Fibroblast of skin of right biceps (primary cell): ENCODE results near the gene PECR.
A peak's percentile ranks its signal among the peaks of the same experiment; 100 is the strongest.

Experiments
- DNase-seq: peaks from one replicate; pipeline ENCODE4 v3.0.0-alpha.2; 2013

The PECR gene

GRCh38 chr2:216069028-216069427 is 12.6 kb downstream of the PECR start:
- no peak for DNase-seq

GRCh38 chr2:216066230-216066629 is 15.4 kb downstream of the PECR start:
- peak; percentile 86 for DNase-seq

DNA sequence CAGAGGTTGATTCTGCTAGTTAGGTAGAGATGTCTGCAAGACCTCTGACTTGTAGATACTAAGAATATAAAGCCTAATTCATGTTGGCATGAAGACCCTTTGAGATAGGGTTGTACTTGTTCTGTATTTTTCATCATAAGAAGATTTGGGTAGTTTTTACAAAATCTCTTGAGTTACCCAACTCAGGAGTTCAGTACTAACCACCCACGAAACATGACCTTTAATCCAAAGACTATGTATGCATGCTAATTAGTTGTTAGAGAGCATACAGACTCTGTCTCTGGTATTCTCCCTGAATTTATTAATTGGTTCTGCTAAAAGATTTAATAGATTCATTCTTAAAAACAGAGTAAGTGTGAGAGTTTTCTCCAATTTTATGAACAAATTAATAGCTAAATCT is 16.9 kb downstream of the PECR start:
- no peak for DNase-seq

DNA sequence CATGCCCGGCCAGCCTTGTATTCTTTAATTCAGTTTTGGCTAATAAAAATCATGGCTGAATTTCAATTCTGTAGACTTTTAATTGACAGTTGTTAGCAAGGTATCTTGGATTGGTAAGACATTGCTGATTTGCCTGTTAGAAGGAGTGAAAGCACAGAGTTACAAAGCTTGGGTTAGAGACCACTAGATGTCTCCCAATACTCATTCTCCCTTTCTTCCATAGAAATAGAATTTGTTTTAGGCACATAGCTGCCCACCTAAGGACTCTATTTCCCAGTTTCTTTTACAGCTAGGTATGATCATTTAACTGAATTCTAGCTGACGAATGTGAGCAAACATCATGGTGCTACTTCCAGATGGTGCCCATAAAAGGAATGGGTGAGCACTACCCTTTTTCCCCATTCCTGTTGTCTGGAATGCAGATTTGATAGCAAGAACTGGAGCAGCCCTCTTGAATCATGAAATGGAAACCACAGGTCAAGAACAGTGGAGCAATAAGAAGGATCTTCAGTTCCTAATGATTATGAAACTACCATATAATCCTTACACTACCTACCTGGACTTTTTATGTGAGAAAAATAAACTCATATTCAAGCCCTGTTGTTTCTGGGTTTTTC is 17.5 kb downstream of the PECR start:
- DNase-seq = peak; percentile 33

DNA sequence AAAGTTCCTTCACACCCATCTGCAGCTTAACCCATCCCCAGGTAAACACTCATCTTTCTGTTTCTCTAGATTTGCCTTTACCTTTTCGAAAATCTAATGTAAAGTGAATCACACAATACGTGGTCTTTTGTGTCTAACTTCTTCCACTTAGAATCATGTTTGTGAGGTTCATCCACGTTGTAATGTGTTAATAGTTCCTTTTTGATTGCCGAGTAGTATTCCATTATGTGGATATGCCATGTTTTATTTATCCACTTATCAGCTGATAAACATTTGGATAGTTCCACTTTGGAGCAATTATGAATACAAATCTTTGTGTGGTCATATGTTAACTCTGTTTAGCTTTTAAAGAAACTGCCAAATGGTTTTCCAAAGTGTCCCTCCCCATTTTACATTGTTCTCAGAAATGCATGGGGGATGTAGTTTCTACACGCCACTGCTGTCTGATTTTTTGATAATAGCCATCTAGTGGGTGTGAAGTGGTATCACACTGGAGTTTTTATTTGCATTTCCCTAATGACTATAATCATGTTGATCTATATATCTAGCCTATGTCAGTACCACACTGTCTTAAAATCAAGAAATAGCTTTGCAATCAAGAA is 22.3 kb downstream of the PECR start:
- no peak for DNase-seq

DNA sequence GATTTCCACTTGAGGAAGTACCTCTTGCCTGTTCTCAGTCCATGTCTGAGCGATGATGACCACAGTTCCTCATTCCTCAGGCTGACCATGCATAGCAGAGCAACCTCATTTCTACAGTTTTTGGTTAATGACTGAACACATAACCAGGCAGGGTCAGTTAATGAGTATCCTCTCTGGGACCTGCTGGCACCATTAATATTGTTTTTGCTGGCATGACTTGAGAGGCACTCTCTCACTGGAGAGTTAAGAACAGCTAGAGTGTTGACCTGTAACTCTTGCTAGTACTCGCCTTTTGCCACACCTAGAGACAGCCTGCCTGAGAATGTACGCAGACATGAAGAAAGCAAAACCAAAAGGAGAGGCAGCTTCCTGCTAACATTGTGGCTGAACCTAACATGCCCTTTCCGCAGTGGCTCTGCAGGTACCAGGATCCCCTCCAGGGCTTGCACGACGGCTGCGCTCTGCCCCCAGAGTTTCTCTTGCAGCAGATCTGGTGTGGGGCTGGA is 23.9 kb downstream of the PECR start:
- DNase-seq = peak; percentile 50

DNA sequence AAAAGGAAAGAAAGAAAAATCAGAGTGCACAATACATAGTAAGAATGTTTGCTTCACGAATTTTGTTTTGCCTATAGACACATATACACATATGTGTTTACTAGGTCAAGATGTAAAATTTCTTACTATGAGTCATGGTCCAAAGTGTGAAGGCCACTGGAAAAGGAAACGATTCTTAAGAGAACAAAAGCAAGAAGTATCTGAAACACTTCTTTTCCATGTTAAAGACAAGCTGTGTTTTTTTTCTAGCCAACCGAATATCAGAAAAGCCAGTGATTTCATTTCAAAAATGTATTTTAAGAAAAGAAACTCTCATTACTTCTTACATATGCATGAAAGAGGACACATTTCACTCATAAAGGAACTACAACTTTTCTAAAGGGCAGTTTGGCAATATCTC is 24.9 kb downstream of the PECR start:
- no peak for DNase-seq

DNA sequence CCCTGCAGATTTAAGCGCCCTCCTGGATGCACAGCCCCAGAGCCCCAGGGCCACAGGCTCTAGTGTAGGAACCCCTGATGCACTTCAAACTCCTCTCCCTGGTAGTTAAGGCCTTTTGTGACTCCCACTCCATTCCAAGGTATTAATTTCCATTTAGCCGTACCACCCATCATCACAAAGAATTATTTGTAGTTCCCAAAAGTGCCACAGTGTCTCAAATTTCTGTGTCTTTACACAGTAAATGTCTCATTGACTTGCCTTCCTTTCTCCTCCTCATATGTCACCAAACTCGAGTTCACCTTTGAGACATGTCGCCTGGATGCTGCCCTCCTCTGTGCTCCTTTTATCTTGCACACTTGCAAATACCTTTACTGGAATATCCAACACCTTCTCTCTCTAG is 25.9 kb downstream of the PECR start:
- no peak for DNase-seq

- no peak for DNase-seq
These were observed 29.2 kb downstream of the PECR start for GRCh38 chr2:216052420-216052819.

GRCh38 chr2:216051350-216051749 is 30.3 kb downstream of the PECR start:
- DNase-seq = no peak

- no peak for DNase-seq
These were observed 32.2 kb downstream of the PECR start for GRCh38 chr2:216049452-216049851.

DNA sequence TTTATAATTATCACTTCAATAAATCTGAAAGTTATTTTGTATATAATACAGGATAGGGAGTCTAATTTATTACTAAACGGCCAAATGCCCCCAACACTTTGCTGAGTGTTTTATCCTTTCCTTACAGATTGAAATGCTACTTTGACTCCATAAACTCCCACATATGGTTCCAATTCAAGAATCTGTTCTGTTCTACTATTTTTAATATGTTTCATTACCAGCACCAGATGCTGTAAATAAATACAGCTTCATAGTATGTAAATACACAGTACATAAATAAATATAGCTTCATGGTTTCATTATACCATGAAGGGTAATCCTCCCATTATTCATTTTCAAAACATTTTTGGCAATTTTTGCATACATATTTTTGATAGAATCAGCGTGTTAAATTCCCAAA is 34.2 kb downstream of the PECR start:
- no peak for DNase-seq

DNA sequence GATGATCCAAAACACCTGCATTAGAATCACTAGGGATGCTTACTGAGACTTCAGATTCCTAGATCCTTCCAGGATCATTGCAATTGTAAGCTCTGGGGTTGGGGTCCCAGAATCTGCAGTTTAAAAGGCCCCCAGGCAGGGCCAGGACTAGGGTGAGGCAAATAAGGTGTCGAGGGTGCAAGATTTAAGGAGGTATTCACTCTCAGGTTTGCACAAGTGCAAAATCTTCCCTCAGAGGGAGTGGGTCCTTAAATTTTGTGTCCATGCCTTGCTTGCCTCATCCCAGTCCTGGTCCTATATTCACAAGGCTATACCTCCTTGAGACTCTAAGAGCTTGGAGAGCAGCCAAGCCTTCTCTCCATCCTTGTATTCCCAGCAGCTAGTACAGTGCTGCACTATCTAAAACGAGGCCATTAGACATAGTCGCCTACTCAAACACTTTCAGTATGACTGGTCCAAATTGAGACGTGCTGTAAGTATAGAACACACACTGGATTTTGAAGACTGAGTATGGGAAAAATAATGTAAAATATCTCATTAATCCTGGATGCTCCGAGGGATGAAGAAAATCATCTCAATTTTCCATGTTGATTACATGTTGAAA is 36.6 kb downstream of the PECR start:
- no peak for DNase-seq

- DNase-seq = no peak
These were observed 37.7 kb downstream of the PECR start for GRCh38 chr2:216043949-216044348.

GRCh38 chr2:216041438-216041837 is 40.2 kb downstream of the PECR start:
- no peak for DNase-seq

GRCh38 chr2:216039918-216040317 is 41.7 kb downstream of the PECR start:
- no peak for DNase-seq

DNA sequence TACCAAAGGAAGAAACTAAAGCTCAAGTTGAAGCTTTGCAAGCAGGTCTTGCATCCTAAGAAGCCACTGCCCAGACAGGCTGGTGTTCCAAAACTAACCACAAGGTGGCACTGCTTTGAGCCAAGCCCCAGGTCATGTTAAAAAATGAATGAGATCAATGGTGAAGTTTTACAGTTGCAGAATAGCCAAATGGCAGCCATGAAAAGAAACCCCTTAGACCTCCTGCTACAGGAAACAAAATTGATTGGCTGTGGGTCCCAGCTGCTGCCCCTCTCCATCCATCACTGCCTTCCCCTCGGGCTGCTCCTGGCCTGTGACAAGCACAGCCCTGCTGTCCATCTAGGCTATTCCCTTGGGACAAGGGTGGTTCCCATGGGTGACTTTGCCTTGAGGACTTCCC is 47.5 kb downstream of the PECR start:
- DNase-seq = peak; percentile 66

- no peak for DNase-seq
These were observed 48.2 kb downstream of the PECR start for GRCh38 chr2:216033403-216033802.

DNA sequence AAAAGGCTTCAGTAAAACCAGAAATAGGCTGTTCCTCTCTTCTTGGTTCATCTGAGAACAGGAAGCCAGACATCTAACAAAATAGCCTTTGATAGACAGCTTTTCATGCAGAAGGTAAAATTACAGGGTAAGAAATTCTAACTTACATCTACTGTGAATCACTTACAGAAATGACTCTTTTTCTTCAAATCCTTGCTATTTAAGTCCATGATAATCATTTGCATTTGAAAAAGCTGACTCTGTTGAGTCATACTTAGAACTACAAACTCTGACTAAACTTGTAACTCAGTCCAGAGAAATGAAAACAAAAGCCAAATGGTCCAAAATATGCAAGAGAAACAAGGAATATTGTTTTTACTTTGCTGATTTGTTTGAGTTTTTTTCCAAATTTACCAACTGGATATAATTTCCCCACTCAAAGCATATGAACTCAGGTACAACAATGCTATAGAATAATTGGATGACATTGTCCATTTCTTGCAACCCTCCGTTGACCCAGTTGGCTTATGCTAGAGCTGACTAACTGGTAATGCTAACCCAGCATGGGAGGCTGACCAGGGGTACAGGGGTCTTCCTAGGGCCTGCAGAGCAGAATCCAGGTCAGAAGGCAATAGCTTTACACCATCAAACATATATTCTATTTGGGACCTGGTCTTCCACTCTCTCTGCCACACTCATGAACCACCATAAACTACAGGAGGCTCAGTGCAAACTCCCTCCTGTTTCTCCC is 49.5 kb downstream of the PECR start:
- DNase-seq = peak; percentile 86

GRCh38 chr2:216030216-216030615 is 51.4 kb downstream of the PECR start:
- no peak for DNase-seq

DNA sequence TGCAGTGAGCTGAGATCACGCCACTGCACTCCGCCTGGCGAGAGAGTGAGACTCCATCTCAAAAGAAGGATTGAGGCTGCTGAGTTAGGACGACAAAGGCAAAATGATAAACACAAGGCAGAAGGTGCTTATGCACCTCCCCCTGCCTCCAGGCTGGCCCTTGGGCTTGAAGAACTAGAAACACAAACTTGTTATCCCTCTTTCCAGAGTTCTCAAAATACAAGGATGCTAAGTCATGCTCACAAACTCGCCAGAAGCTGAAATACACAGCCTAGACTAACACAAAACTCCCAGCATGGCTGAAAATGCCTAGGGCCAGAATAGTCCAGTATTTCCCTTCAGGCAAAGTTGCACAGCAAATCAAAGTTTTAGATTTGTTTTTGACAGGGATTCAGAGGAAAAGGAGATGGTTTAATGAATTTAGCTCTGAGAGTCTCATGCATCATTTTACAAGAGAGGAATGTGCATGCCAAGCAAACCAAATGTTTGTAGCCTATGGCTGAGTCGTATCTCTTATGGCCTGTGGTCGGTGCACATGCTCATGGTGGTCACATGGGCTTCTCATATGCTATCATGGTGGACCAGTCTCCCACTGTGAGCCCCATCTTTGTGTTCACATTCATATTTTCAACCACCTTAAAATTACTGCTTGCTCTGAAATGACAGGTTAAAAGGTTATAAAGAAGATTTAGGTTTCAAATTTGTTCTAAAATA is 52.0 kb downstream of the PECR start:
- peak; percentile 75 for DNase-seq

- DNase-seq = no peak
These were observed 56.8 kb downstream of the PECR start for GRCh38 chr2:216024779-216025336.
